IMR-90 (cell line): Measurements from ENCODE around the gene KCNJ13. TPM values are rescaled to one million over a fixed set of nuclear protein-coding genes. Genes with fewer than 3 reads are reported as not detected.

ENCODE experiments used
- ATAC-seq: fragments of 200-7000 bp; cut with Tn5 transposase; 2 replicates; pipeline ENCODE4 v1.9.1; 2020; ENCODE audit warnings: low read depth, mild to moderate bottlenecking, moderate library complexity
- BruUV-seq: library from RNA; stranded (reverse); fragments of 400-500 nt; replicated peaks from 2 replicates; lab custom pipeline; 2021; lab: Mats Ljungman, UMichigan
- CTCF ChIA-PET: fragments of 300-600 bp; formaldehyde crosslinking; extraction: SDS; loops from one replicate; lab custom pipeline; 2021; ENCODE audit warnings: antibody characterized with exemption; lab: Yijun Ruan, JAX
- POLR2A ChIA-PET: fragments of 300-600 bp; sonication (Branson Sonifier 250); formaldehyde crosslinking; loops from one replicate; lab custom pipeline; 2022; ENCODE audit warnings: antibody characterized with exemption; ENCODE audit not compliant: unreplicated experiment; lab: Charles Lee
- DNase-seq: peaks from one replicate; pipeline ENCODE4 v3.0.0; 2013
- H2AFZ ChIP-seq: replicated peaks from 2 replicates; pipeline ENCODE3; 2013; ENCODE audit warnings: low read length, mild to moderate bottlenecking; ENCODE audit not compliant: poor library complexity
- H2AK5ac ChIP-seq: 2 replicates; pipeline ENCODE4 v1.6.1; 2013; ENCODE audit warnings: low read depth, low read length, inconsistent platforms
- H2AK9ac ChIP-seq: replicated peaks from 2 replicates; pipeline ENCODE3; 2013; ENCODE audit warnings: mild to moderate bottlenecking, low read depth, low read length, moderate library complexity; ENCODE audit not compliant: poor library complexity
- H2BK120ac ChIP-seq: 2 replicates; pipeline ENCODE4 v1.6.1; 2013; ENCODE audit warnings: low read depth, low read length, inconsistent platforms
- H2BK15ac ChIP-seq: 3 replicates; pipeline ENCODE4 v1.6.1; 2013; ENCODE audit warnings: low read depth, low read length, inconsistent platforms
- H2BK20ac ChIP-seq: 2 replicates; pipeline ENCODE4 v1.6.1; 2013; ENCODE audit warnings: low read depth, mild to moderate bottlenecking, inconsistent platforms, low read length, moderate library complexity
- H2BK5ac ChIP-seq: 2 replicates; pipeline ENCODE4 v1.6.1; 2013; ENCODE audit warnings: mild to moderate bottlenecking, low read depth, low read length, inconsistent platforms; ENCODE audit not compliant: poor library complexity, severe bottlenecking
- H3K14ac ChIP-seq: replicated peaks from 2 replicates; pipeline ENCODE4 v1.6.1; 2013; ENCODE audit warnings: low read depth, low read length, inconsistent platforms
- H3K18ac ChIP-seq: 2 replicates; pipeline ENCODE4 v1.6.1; 2013; ENCODE audit warnings: low read depth, low read length, control low read depth
- H3K23ac ChIP-seq: 2 replicates; pipeline ENCODE4 v1.6.1; 2013; ENCODE audit warnings: low read depth, low read length, inconsistent platforms
- H3K27ac ChIP-seq: 2 replicates; pipeline ENCODE4 v1.5.1; 2013; ENCODE audit warnings: mild to moderate bottlenecking, control low read depth, low read length; ENCODE audit not compliant: insufficient read depth
- H3K27me3 ChIP-seq: 2 replicates; pipeline ENCODE4 v1.6.1; 2013; ENCODE audit warnings: low read length; ENCODE audit not compliant: control insufficient read depth, insufficient read depth
- H3K36me3 ChIP-seq: 2 replicates; pipeline ENCODE4 v1.6.1; 2013; ENCODE audit warnings: low read length, mixed read lengths; ENCODE audit not compliant: control insufficient read depth, insufficient read depth
- H3K4ac ChIP-seq: 2 replicates; pipeline ENCODE4 v1.6.1; 2013; ENCODE audit warnings: low read depth, low read length, inconsistent platforms
- H3K4me1 ChIP-seq: 2 replicates; pipeline ENCODE4 v1.6.1; 2013; ENCODE audit warnings: low read length, mixed read lengths; ENCODE audit not compliant: control insufficient read depth, insufficient read depth
- H3K4me2 ChIP-seq: 2 replicates; pipeline ENCODE4 v1.6.1; 2013; ENCODE audit warnings: low read depth, mild to moderate bottlenecking, control low read depth, low read length, moderate library complexity
- H3K4me3 ChIP-seq: 2 replicates; pipeline ENCODE4 v1.5.1; 2013; ENCODE audit warnings: low read depth, mild to moderate bottlenecking, control low read depth, low read length, moderate library complexity; ENCODE audit not compliant: insufficient read depth
- H3K56ac ChIP-seq: 2 replicates; pipeline ENCODE4 v1.6.1; 2013; ENCODE audit warnings: low read length, inconsistent platforms; ENCODE audit not compliant: insufficient read depth; ENCODE audit errors: extremely low read depth
- H3K79me1 ChIP-seq, 2 experiments: 2 replicates each; pipeline ENCODE4 v1.6.1; 2013; ENCODE audit warnings: low read length in 2 of 2, inconsistent platforms in 1 of 2, low read depth in 1 of 2
- H3K9ac ChIP-seq: 2 replicates; pipeline ENCODE4 v1.6.1; 2013; ENCODE audit warnings: low read depth, low read length, control low read depth
- H3K9me1 ChIP-seq: 2 replicates; pipeline ENCODE4 v1.6.1; 2013; ENCODE audit warnings: low read length, inconsistent platforms; ENCODE audit not compliant: insufficient read depth
- H3K9me3 ChIP-seq: 2 replicates; pipeline ENCODE4 v1.6.1; 2013; ENCODE audit warnings: low read length; ENCODE audit not compliant: control insufficient read depth, insufficient read depth
- H4K20me1 ChIP-seq: 2 replicates; pipeline ENCODE4 v1.6.1; 2013; ENCODE audit warnings: low read length, inconsistent platforms; ENCODE audit not compliant: insufficient read depth
- H4K5ac ChIP-seq: 2 replicates; pipeline ENCODE4 v1.6.1; 2013; ENCODE audit warnings: mild to moderate bottlenecking, low read depth, low read length, control low read depth
- H4K8ac ChIP-seq, 2 experiments: 2 replicates each; pipeline ENCODE4 v1.6.1; 2013; ENCODE audit warnings: low read depth in 2 of 2, low read length in 2 of 2, control low read depth in 1 of 2, inconsistent platforms in 1 of 2
- H4K91ac ChIP-seq: 2 replicates; pipeline ENCODE4 v1.6.1; 2013; ENCODE audit warnings: low read depth, low read length, inconsistent platforms; ENCODE audit not compliant: insufficient read depth
- BHLHE40 ChIP-seq: fragments of 150-350 bp; IDR thresholded peaks from 2 replicates; pipeline ENCODE4 v1.6.1; 2016; ENCODE audit warnings: mild to moderate bottlenecking, low read depth, low read length
- CEBPB ChIP-seq: IDR thresholded peaks from 2 replicates; pipeline ENCODE4 v1.6.1; 2012; ENCODE audit warnings: low read depth, low read length, improper control_type of control experiment
- CHD1 ChIP-seq: IDR thresholded peaks from 2 replicates; pipeline ENCODE4 v1.6.1; 2012; ENCODE audit warnings: low read depth, low read length, improper control_type of control experiment
- CTCF ChIP-seq: conservative IDR thresholded peaks from 2 replicates; pipeline ENCODE4 v1.5.1; 2012; ENCODE audit warnings: mild to moderate bottlenecking, low read depth, low read length, improper control_type of control experiment
- FOS ChIP-seq: fragments of 150-350 bp; IDR thresholded peaks from 2 replicates; pipeline ENCODE4 v1.6.1; 2016; ENCODE audit warnings: low read depth, low read length
- MAFK ChIP-seq: IDR thresholded peaks from 2 replicates; pipeline ENCODE4 v1.6.1; 2012; ENCODE audit warnings: low read depth, low read length, improper control_type of control experiment
- MAZ ChIP-seq: IDR thresholded peaks from 2 replicates; pipeline ENCODE4 v1.6.1; 2012; ENCODE audit warnings: low read depth, mild to moderate bottlenecking, low read length, improper control_type of control experiment, moderate library complexity, borderline replicate concordance
- MXI1 ChIP-seq: IDR thresholded peaks from 2 replicates; pipeline ENCODE4 v1.6.1; 2012; ENCODE audit warnings: low read depth, mild to moderate bottlenecking, low read length, moderate library complexity, borderline replicate concordance
- POLR2A ChIP-seq: IDR thresholded peaks from 2 replicates; pipeline ENCODE4 v1.6.1; 2012; ENCODE audit warnings: mild to moderate bottlenecking, low read depth, low read length
- RAD21 ChIP-seq: IDR thresholded peaks from 2 replicates; pipeline ENCODE4 v1.6.1; 2012; ENCODE audit warnings: low read length, improper control_type of control experiment
- RCOR1 ChIP-seq: IDR thresholded peaks from 2 replicates; pipeline ENCODE4 v1.6.1; 2012; ENCODE audit warnings: mild to moderate bottlenecking, low read length, improper control_type of control experiment; ENCODE audit not compliant: insufficient replicate concordance
- RFX5 ChIP-seq: IDR thresholded peaks from 2 replicates; pipeline ENCODE4 v1.8.0; 2012; ENCODE audit warnings: low read depth, mild to moderate bottlenecking, low read length, moderate library complexity
- SMC3 ChIP-seq: fragments of 150-350 bp; IDR thresholded peaks from 2 replicates; pipeline ENCODE4 v1.6.1; 2016; ENCODE audit warnings: low read depth, mild to moderate bottlenecking, antibody characterized with exemption, low read length, moderate library complexity
- USF2 ChIP-seq: fragments of 150-350 bp; IDR thresholded peaks from 2 replicates; pipeline ENCODE4 v1.6.1; 2017; ENCODE audit warnings: mild to moderate bottlenecking, antibody characterized with exemption, low read length, low read depth
- WGBS, 2 experiments: methylation state at CpG; one replicate each; pipeline versions ENCODE4 v1.1.5 to v1.1.7; 2013; ENCODE audit warnings: missing lambda C conversion rate in 2 of 2; ENCODE audit not compliant: insufficient read length in 1 of 2; ENCODE audit errors: extremely low coverage in 2 of 2; 5-methylcytosine and 5-hydroxymethylcytosine counted together
- dilution Hi-C: fragments of 300-500 bp; cut with HindIII; formaldehyde crosslinking; loops from one replicate; pipeline ENCODE4 v1.14.3; 2018; ENCODE audit warnings: low sequenced_read_pairs; ENCODE audit not compliant: unreplicated experiment
- in situ Hi-C: fragments of 300-500 bp; cut with MboI; formaldehyde crosslinking; loops from 3 replicates; pipeline ENCODE4 v1.14.3; 2019; ENCODE audit warnings: low sequenced_read_pairs, inconsistent platforms, mixed read lengths
- intact Hi-C: fragments of 100-400 bp; cut with micrococcal nuclease; formaldehyde crosslinking; loops from 2 replicates; pipeline ENCODE4 v1.10.0; 2022
- polyA plus RNA-seq, 3 experiments: library from polyadenylated mRNA; depleted of rRNA; stranded (reverse); fragments of >200 nt; gene quantifications; 2 replicates each; pipeline ENCODE4 v1.2.3, GENCODE V29; 2012; ENCODE audit warnings: low replicate concordance in 1 of 3
- total RNA-seq: library from RNA; depleted of rRNA; stranded (reverse); fragments of >200 nt; gene quantifications from 2 replicates; pipeline ENCODE4 v1.2.3, GENCODE V29; 2012
- TF ChIP-seq, protein P1 (sequence below): fragments of 150-350 bp; IDR thresholded peaks from 2 replicates; pipeline ENCODE4 v1.6.1; 2016; ENCODE audit warnings: low read depth, mild to moderate bottlenecking, low read length, moderate library complexity, borderline replicate concordance

Gene KCNJ13
- total and polyA plus RNA-seq, 2 of the 4 experiments (the other 2 are of a cell fraction), result not detected

- Histone ChIP-seq H2AFZ (no peak overlapping the region), H3K27ac (no peak overlapping the region), H2AK9ac (no peak overlapping the region), H3K56ac (no peak overlapping the region), H3K9me3 (no peaks in the 10 kb centered on the region), H3K9me1 (no peaks in the 10 kb centered on the region), H2BK120ac (no peak overlapping the region), H3K79me1 (no peaks in the 10 kb centered on the region; a peak in 1 of 4 replicates), H2BK5ac (no peak overlapping the region), H3K4ac (no peak overlapping the region), H2AK5ac (no peak overlapping the region), H2BK20ac (no peak overlapping the region), H3K27me3 (no peaks in the 10 kb centered on the region), H4K20me1 (no peaks in the 10 kb centered on the region), H2BK15ac (no peak overlapping the region), H4K5ac (no peak overlapping the region), H3K18ac (no peak overlapping the region), H3K14ac (no peak overlapping the region), H4K91ac (no peak overlapping the region), H3K4me1 (no peaks in the 10 kb centered on the region), H3K4me2 (no peak overlapping the region), H3K4me3 (no peak overlapping the region), H3K36me3 (peaks cover 24% of the 10 kb centered on the region), H3K23ac (no peak overlapping the region), H4K8ac (no peak overlapping the region), H3K9ac (no peak overlapping the region)
- in situ Hi-C loops, result no loop called here
- TF ChIP-seq MAFK, result no peak
- TF ChIP-seq SMC3, result no peak
- TF ChIP-seq RAD21, result no peak
- no peak for TF ChIP-seq RFX5
- TF ChIP-seq, protein P1, sequence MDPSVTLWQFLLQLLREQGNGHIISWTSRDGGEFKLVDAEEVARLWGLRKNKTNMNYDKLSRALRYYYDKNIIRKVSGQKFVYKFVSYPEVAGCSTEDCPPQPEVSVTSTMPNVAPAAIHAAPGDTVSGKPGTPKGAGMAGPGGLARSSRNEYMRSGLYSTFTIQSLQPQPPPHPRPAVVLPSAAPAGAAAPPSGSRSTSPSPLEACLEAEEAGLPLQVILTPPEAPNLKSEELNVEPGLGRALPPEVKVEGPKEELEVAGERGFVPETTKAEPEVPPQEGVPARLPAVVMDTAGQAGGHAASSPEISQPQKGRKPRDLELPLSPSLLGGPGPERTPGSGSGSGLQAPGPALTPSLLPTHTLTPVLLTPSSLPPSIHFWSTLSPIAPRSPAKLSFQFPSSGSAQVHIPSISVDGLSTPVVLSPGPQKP, result no peak
- TF ChIP-seq POLR2A, result no peak
- TF ChIP-seq RCOR1, result no peak
- no peak for TF ChIP-seq BHLHE40
- TF ChIP-seq USF2, result no peak
- no peak for TF ChIP-seq CEBPB
- no peak for TF ChIP-seq MXI1
- no peak for TF ChIP-seq CHD1
- no peak for TF ChIP-seq CTCF
- TF ChIP-seq MAZ, result no peak
- no peak for TF ChIP-seq FOS
- 71 to 100% methylated on average over 1 to 4 of the region's 4 CpGs for WGBS, 2 experiments
- no TSS peak for BruUV-seq
- ChIA-PET POLR2A (no interaction called here), CTCF (no interaction called here)
- ATAC-seq (no peak), DNase-seq (no peak)
- dilution Hi-C loops, result no loop called here
- intact Hi-C loops, result no loop called here
Observed at GRCh38 chr2:232793271-232793670, 16.9 kb upstream of the KCNJ13 start.
